Osteoblast (primary cell): ENCODE measurements around the gene ERG. TPM values are rescaled to one million over a fixed set of nuclear protein-coding genes. Genes with fewer than 3 reads are reported as not detected.

Experiments
- DNase-seq: peaks from one replicate; pipeline ENCODE4 v3.0.0; 2011; ENCODE audit warnings: low spot score, mixed read lengths; ENCODE audit not compliant: insufficient read length; ENCODE audit errors: missing footprints
- H2AFZ ChIP-seq: 2 replicates; pipeline ENCODE4 v1.6.0; 2011; ENCODE audit warnings: mild to moderate bottlenecking, low read length
- H3K27ac ChIP-seq: 2 replicates; pipeline ENCODE4 v1.5.1; 2011; ENCODE audit warnings: mild to moderate bottlenecking, low read depth, low read length, moderate library complexity
- H3K27me3 ChIP-seq: 2 replicates; pipeline ENCODE4 v1.6.0; 2012; ENCODE audit warnings: mild to moderate bottlenecking, control low read depth, inconsistent platforms, low read length, moderate library complexity; ENCODE audit not compliant: insufficient read depth
- H3K36me3 ChIP-seq: 2 replicates; pipeline ENCODE4 v1.5.1; 2011; ENCODE audit warnings: mild to moderate bottlenecking, low read length, control low read depth, moderate library complexity; ENCODE audit not compliant: insufficient read depth
- H3K4me1 ChIP-seq: 2 replicates; pipeline ENCODE4 v1.5.1; 2011; ENCODE audit warnings: mild to moderate bottlenecking, low read length, control low read depth, moderate library complexity; ENCODE audit not compliant: insufficient read depth
- H3K4me2 ChIP-seq: 2 replicates; pipeline ENCODE4 v1.6.0; 2011; ENCODE audit warnings: mild to moderate bottlenecking, low read length; ENCODE audit not compliant: insufficient read depth
- H3K4me3 ChIP-seq: fragments of 200-600 bp; sonication (generic); 3 replicates; pipeline ENCODE4 v1.5.1; 2012; ENCODE audit warnings: mild to moderate bottlenecking, low read length, inconsistent platforms; ENCODE audit not compliant: insufficient read depth
- H3K79me2 ChIP-seq: 2 replicates; pipeline ENCODE4 v1.6.0; 2012; ENCODE audit warnings: mild to moderate bottlenecking, low read length, control low read depth, inconsistent platforms; ENCODE audit not compliant: insufficient read depth
- H3K9me3 ChIP-seq: 2 replicates; pipeline ENCODE4 v1.5.1; 2011; ENCODE audit warnings: low read depth, low read length, control low read depth
- H4K20me1 ChIP-seq: 2 replicates; pipeline ENCODE4 v1.6.0; 2012; ENCODE audit warnings: mild to moderate bottlenecking, low read length, control low read depth; ENCODE audit not compliant: insufficient read depth
- CTCF ChIP-seq: IDR thresholded peaks from 2 replicates; pipeline ENCODE4 v1.5.1; 2011; ENCODE audit warnings: mild to moderate bottlenecking, low read depth, low read length, moderate library complexity; ENCODE audit errors: extremely low read depth
- total RNA-seq: library from RNA; depleted of rRNA; stranded (reverse); fragments of >200 nt; gene quantifications from 2 replicates; pipeline ENCODE4 v1.2.3, GENCODE V29; 2012

The ERG gene
- total RNA-seq, 1 donor: 1.1 TPM

- peaks cover 4% of the 10 kb centered on the region for H3K27me3 ChIP-seq
- no peak overlapping the region for H3K4me2 ChIP-seq
- H3K79me2 ChIP-seq: no peaks in the 10 kb centered on the region
- no peak overlapping the region for H3K4me3 ChIP-seq
- no peaks in the 10 kb centered on the region for H3K4me1 ChIP-seq
- H2AFZ ChIP-seq: no peak overlapping the region
- no peaks in the 10 kb centered on the region for H3K9me3 ChIP-seq
- no peaks in the 10 kb centered on the region for H4K20me1 ChIP-seq
- TF ChIP-seq CTCF: no peak
- no peak for DNase-seq
- H3K36me3 ChIP-seq: no peaks in the 10 kb centered on the region
- H3K27ac ChIP-seq: no peak overlapping the region
These were observed 69.3 kb downstream of the ERG start for GRCh38 chr21:38429011-38429410.

GRCh38 chr21:38428211-38428610 is 70.1 kb downstream of the ERG start:
- no peaks in the 10 kb centered on the region for H3K4me1 ChIP-seq
- H3K9me3 ChIP-seq: no peaks in the 10 kb centered on the region
- DNase-seq: no peak
- H3K36me3 ChIP-seq: no peaks in the 10 kb centered on the region
- no peak for TF ChIP-seq CTCF
- H3K4me2 ChIP-seq: no peak overlapping the region
- no peak overlapping the region for H2AFZ ChIP-seq
- H3K79me2 ChIP-seq: no peaks in the 10 kb centered on the region
- peaks cover 4% of the 10 kb centered on the region for H3K27me3 ChIP-seq
- H3K27ac ChIP-seq: no peak overlapping the region
- no peaks in the 10 kb centered on the region for H4K20me1 ChIP-seq
- no peak overlapping the region for H3K4me3 ChIP-seq

- Histone ChIP-seq H2AFZ (no peak overlapping the region), H3K27me3 (peaks cover 4% of the 10 kb centered on the region), H3K4me3 (no peak overlapping the region), H3K36me3 (no peaks in the 10 kb centered on the region), H3K4me2 (no peak overlapping the region), H4K20me1 (no peaks in the 10 kb centered on the region), H3K79me2 (no peaks in the 10 kb centered on the region), H3K9me3 (no peaks in the 10 kb centered on the region), H3K4me1 (no peaks in the 10 kb centered on the region), H3K27ac (no peak overlapping the region)
- no peak for DNase-seq
- TF ChIP-seq CTCF: no peak
These were observed 73.8 kb downstream of the ERG start for GRCh38 chr21:38424305-38425019.

- no peak for DNase-seq
- Histone ChIP-seq H2AFZ (no peak overlapping the region), H3K36me3 (no peaks in the 10 kb centered on the region), H3K79me2 (no peaks in the 10 kb centered on the region), H3K4me3 (no peak overlapping the region), H3K4me2 (no peak overlapping the region), H3K27me3 (peaks cover 4% of the 10 kb centered on the region), H3K4me1 (no peaks in the 10 kb centered on the region), H4K20me1 (no peaks in the 10 kb centered on the region), H3K9me3 (no peaks in the 10 kb centered on the region), H3K27ac (no peak overlapping the region)
- TF ChIP-seq CTCF: no peak
These were observed 76.2 kb downstream of the ERG start for GRCh38 chr21:38422082-38422481.
